Parathyroid adenoma (tissue), 2 donors: ENCODE results near the gene TRAF3.

Source experiments
- H2AFZ ChIP-seq: fragments of 300-600 bp; sonication (generic); one replicate; pipeline ENCODE4 v1.7.0; 2017; ENCODE audit warnings: antibody characterized with exemption, mild to moderate bottlenecking
- H3K27ac ChIP-seq: fragments of 300-600 bp; sonication (generic); one replicate; pipeline ENCODE4 v1.7.0; 2017
- H3K27me3 ChIP-seq: fragments of 300-600 bp; sonication (generic); one replicate; pipeline ENCODE4 v1.7.0; 2017; ENCODE audit warnings: low read length; ENCODE audit not compliant: control insufficient read depth, insufficient read depth
- H3K36me3 ChIP-seq: fragments of 300-600 bp; sonication (generic); one replicate; pipeline ENCODE4 v1.7.0; 2017; ENCODE audit warnings: low read length; ENCODE audit not compliant: control insufficient read depth, insufficient read depth
- H3K4me1 ChIP-seq: fragments of 300-600 bp; sonication (generic); one replicate; pipeline ENCODE4 v1.7.0; 2017; ENCODE audit warnings: control low read depth
- H3K4me2 ChIP-seq: fragments of 300-600 bp; sonication (generic); one replicate; pipeline ENCODE4 v1.7.0; 2017; ENCODE audit warnings: low read length
- H3K4me3 ChIP-seq: fragments of 300-600 bp; sonication (generic); one replicate; pipeline ENCODE4 v1.7.0; 2017; ENCODE audit warnings: low read depth, low read length
- H3K79me2 ChIP-seq: fragments of 300-600 bp; sonication (generic); one replicate; pipeline ENCODE4 v1.7.0; 2017; ENCODE audit warnings: control low read depth
- H3K9ac ChIP-seq: fragments of 300-600 bp; sonication (generic); one replicate; pipeline ENCODE4 v1.7.0; 2017; ENCODE audit warnings: mild to moderate bottlenecking
- H3K9me3 ChIP-seq: fragments of 300-600 bp; sonication (generic); one replicate; pipeline ENCODE4 v1.7.0; 2017; ENCODE audit warnings: low read length; ENCODE audit not compliant: control insufficient read depth
- CTCF ChIP-seq: fragments of 300-600 bp; sonication (generic); IDR thresholded peaks from one replicate; pipeline ENCODE4 v1.7.0; 2017; ENCODE audit warnings: antibody characterized with exemption, mild to moderate bottlenecking
- donor health status: primary hyperparathyroidism.

TRAF3 gene

DNA sequence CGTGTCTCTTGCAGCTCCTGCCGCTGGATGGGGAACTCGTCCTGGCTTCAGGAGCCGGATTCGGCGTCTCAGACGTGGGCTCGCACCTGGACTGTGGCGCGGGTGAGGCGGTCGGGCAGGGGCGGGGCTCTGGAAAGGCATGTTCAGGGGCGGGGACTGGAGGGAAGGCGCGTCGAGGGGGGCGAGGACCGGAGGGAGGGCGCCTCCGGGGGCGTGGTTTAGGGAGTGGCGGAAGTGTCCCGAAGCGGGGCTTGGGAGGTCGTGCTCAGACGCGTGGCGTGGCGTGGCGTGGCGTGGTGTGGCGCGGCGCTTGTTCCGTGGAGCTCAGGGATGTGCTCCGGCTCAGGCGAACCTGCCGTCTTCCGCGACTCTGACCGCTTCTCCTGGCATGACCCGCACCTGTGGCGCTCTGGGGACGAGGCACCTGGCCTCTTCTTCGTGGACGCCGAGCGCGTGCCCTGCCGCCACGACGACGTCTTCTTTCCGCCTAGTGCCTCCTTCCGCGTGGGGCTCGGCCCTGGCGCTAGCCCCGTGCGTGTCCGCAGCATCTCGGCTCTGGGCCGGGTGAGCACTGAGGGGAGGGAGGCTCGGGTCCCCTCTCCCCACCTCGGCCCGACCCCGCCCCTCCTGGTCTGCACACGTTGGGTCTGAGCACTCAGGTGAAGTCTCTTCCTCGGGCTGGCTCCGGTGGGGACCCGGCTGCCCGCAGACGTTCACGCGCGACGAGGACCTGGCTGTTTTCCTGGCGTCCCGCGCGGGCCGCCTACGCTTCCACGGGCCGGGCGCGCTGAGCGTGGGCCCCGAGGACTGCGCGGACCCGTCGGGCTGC, 151.4 kb downstream of the TRAF3 start:
- no peaks in the 10 kb centered on the region for H3K9me3 ChIP-seq
- H3K36me3 ChIP-seq: no peaks in the 10 kb centered on the region

GRCh38 chr14:102929241-102930137, 152.2 kb downstream of the TRAF3 start:
- Histone ChIP-seq H3K4me2 (no peak overlapping the region), H3K9ac (no peak overlapping the region), H3K27me3 (peaks cover 8% of the 10 kb centered on the region), H3K9me3 (no peaks in the 10 kb centered on the region), H2AFZ (peak overlapping the region; percentile 51), H3K4me3 (no peak overlapping the region), H3K27ac (no peak overlapping the region), H3K79me2 (no peaks in the 10 kb centered on the region), H3K36me3 (no peaks in the 10 kb centered on the region), H3K4me1 (peaks cover 2% of the 10 kb centered on the region)
- TF ChIP-seq CTCF: no peak

More for the DNA sequence above, 151.4 kb downstream of the TRAF3 start:
- peaks cover 9% of the 10 kb centered on the region for H3K27me3 ChIP-seq
- no peaks in the 10 kb centered on the region for H3K79me2 ChIP-seq
- H3K4me1 ChIP-seq: peaks cover 2% of the 10 kb centered on the region
- H2AFZ ChIP-seq: peak overlapping the region; percentile 53
- TF ChIP-seq CTCF: no peak
- H3K4me3 ChIP-seq: no peak overlapping the region
- H3K27ac ChIP-seq: no peak overlapping the region
- H3K4me2 ChIP-seq: peak overlapping the region; percentile 48
- no peak overlapping the region for H3K9ac ChIP-seq

GRCh38 chr14:102930138-102930752, 153.0 kb downstream of the TRAF3 start:
- TF ChIP-seq CTCF: no peak
- H3K27me3 ChIP-seq: peaks cover 8% of the 10 kb centered on the region
- H3K9me3 ChIP-seq: no peaks in the 10 kb centered on the region

GRCh38 chr14:102930753-102931579, 153.7 kb downstream of the TRAF3 start:
- no peak for TF ChIP-seq CTCF
- no peak overlapping the region for H3K4me3 ChIP-seq
- H2AFZ ChIP-seq: no peak overlapping the region
- H3K27ac ChIP-seq: no peak overlapping the region
- peaks cover 8% of the 10 kb centered on the region for H3K27me3 ChIP-seq
- peaks cover 2% of the 10 kb centered on the region for H3K4me1 ChIP-seq
- no peak overlapping the region for H3K4me2 ChIP-seq
- no peaks in the 10 kb centered on the region for H3K79me2 ChIP-seq
- H3K36me3 ChIP-seq: no peaks in the 10 kb centered on the region
- no peak overlapping the region for H3K9ac ChIP-seq
- H3K9me3 ChIP-seq: no peaks in the 10 kb centered on the region

More at GRCh38 chr14:102930138-102930752, 153.0 kb downstream of the TRAF3 start:
- H3K9ac ChIP-seq: no peak overlapping the region
- peak overlapping the region; percentile 46 for H2AFZ ChIP-seq
- H3K27ac ChIP-seq: no peak overlapping the region
- no peaks in the 10 kb centered on the region for H3K79me2 ChIP-seq
- H3K4me1 ChIP-seq: peaks cover 2% of the 10 kb centered on the region
- H3K4me3 ChIP-seq: no peak overlapping the region
- no peaks in the 10 kb centered on the region for H3K36me3 ChIP-seq
- H3K4me2 ChIP-seq: no peak overlapping the region
